RPMI7951 (cell line): ENCODE measurements around the gene PRSS57. TPM values are rescaled to one million over a fixed set of nuclear protein-coding genes. Genes with fewer than 3 reads are reported as not detected.
"Not testable (repeated sequence)": the region's sequence is repeated elsewhere in the genome, so short reads cannot be mapped to it uniquely, and the experiment has no call there.

Source experiments
- DNase-seq: peaks from one replicate; pipeline ENCODE4 v3.0.0-alpha.2; 2012; ENCODE audit warnings: low read depth
- total RNA-seq: library from RNA; depleted of rRNA; stranded (reverse); fragments of >200 nt; shearing (Covaris generic); gene quantifications from 2 replicates; pipeline ENCODE4 v1.2.3, GENCODE V29; 2014

The PRSS57 gene
- total RNA-seq, 1 experiment from 2014 or later, result not detected

DNA sequence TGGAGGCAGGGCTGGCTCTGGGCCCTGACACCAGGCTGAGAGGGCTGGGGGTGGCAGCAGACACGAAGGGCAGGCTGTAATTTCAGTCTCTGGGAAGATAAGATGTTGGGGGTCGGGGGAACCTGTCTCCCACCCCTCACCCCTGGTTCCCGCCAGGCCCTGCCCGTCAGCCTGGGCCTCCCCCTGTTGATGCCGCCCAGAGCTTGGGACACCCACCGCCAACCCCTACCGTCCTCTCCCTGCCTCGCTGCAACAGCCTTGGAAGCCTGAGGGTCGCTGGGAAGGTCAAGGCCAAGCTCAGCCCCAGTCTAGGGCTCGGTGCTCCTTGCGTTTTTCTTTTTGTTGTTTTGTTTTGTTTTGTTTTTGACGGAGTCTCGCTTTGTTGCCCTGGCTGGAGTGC is 28.0 kb upstream of the PRSS57 start:
- DNase-seq, result no peak

DNA sequence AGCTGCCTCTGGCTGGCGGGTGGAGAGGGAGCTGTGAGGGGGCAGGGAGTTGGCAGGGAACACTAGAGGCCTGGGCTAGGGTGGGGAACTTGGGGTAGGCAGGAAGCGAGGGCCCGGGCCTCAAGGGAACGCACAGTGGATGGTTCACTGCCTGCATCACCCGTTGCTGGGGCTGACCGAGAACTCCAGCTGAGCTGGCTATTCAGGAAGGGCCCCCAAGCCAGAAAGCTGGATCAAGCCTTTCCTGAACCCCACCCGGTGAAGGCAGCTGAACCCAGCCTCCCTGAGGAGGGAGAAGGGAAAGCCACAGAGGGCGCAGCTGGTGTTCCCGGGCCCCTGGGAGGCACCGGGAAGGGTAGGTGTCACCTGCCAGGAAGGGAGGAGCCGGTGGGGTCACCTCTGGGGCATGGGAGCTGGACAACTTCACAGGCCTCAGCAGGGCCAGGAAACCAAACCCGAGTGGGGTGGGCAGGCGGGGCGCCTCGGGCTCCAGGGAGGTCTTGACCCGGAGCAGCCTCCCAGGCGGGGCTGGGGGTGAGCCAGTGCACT is 27.4 kb upstream of the PRSS57 start:
- no peak for DNase-seq

DNA sequence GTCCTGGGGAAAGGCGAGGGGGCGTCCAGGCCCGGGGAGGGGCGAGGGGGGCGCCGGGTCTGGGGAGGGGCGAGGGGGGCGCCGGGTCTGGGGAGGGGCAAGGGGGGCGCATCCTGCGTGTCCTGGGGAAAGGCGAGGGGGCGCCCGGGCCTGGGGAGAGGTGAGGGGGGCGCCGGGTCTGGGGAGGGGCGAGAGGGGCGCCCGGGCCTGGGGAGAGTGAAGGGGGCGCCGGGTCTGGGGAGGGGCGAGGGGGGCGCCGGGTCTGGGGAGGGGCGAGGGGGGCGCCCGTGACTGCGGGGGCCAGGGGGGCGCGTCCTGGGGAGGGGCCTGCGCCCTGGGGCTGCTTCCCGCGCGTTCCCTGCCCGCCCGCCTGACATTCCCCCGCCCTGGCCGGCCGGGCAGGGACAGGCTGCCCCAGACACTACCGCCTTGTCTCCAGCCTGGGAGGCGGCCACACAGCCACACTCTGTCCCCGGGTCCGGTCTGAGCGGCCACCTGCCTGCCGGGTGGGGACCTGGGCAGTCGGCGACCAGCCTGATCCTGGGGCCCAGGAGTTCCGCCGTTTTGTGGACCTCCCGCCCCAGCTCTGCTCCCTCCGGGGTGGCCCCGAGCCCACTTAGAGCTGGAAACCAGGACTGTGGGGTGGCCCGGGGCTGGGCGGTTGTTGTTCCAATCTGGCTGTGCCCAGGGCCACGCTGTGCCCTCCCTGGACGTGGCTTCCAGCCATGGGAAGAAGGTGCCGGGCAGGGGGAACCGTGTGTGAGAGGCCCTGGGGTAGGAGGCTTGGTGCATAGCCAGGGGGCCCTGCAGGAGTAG is 25.3 kb upstream of the PRSS57 start:
- no peak for DNase-seq

DNA sequence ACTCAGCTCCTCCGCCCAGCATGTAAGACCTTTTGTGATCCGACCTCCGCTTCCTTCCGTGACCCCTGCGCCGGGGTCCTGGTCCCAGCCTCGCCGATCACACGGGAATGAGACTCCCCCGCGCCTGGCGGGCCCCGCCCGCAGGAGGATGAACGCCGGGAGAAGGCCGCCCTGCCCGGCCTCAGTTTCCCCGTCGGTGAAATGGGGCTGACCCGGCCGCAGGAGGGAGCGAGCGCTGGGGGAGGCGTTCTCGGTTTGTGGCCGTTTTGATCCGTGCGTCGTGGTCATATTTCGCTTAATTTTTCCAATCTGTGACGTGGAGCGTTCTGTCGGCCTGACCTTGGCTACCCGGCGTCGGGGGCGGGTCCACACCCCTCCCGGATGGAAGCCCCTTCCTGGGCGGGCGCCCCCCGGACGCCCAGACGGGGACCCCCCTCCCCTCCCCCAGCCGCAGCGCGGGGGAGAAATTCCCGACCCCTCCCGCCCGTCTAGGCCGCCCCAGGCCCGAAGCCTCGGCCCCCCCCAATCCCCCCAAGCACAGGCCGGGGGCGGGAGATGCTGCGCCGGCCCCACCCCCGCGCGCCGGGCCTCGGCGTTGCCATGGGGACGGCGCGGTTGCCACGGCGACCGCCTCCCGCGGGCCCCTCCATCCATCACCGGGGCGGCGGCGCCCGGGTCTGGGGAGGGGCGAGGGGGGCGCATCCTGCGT is 24.5 kb upstream of the PRSS57 start:
- no peak for DNase-seq

DNA sequence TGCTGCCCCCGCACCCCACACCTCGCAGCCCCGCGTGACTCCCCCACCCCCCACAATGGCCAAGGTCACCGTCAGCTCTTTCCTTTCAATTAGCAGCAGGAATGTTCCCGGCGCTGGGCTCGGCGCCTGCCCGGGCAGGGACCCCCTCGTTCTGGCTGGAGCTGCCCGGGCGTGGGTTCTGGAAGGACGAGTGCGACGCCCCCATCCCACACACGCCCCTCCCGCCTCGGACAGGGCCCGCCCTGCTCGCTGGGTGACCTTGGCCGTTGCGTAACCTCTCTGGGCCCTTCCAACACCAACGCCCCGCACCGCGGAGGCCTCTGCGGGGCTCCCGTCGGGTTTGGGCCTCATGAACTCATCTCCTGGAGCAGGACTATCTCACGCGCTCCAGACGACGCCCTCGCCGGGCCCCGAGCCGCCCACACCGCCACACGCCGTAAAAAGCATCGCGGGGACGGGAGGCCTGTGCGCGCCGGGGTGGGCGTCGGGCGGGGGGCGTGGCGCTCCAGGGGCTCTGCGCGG is 23.8 kb upstream of the PRSS57 start:
- DNase-seq, result no peak

GRCh38 chr19:718251-718951 is 23.1 kb upstream of the PRSS57 start:
- DNase-seq, result no peak

DNA sequence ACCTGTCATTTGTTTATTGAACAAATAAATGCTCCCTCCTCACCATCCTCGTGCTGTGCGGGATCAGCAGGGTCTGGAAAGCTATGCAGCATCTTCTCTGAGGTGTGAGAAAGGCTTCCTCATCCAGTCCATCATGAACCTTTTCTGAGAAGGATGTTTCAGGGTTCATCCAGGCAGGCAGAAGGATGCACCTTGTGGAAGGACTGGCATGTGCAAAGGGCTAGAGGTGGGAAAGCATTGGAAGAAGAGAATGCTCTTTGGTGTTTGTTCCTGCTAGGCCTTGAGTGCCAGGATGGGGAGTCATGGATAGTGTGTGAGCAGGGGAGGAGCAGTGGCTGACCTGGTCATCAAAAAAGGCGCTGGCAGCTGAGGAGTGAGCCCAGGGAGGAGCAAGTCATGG is 20.1 kb upstream of the PRSS57 start:
- no peak for DNase-seq

- no peak for DNase-seq
Observed at GRCh38 chr19:711254-711653, 16.0 kb upstream of the PRSS57 start.

DNA sequence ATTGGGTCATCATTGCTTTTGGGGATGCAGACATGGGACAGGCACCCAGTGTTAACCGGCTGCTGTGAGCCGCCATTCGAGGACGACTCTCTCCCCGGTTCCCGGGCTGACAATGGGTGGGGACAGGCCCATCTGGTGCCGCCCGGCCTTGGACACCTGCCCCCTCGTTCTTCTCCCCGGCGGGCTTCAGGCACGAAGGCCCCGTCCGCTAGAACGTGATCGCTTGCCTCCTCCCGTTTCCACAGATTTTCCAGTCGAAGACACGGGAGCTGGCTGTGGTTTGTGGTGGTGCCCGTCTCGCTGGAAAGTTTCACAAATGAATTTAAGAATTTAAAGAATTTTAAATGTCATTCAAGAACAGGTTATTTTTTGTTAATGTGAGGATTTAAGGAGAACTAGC is 15.5 kb upstream of the PRSS57 start:
- no peak for DNase-seq

DNA sequence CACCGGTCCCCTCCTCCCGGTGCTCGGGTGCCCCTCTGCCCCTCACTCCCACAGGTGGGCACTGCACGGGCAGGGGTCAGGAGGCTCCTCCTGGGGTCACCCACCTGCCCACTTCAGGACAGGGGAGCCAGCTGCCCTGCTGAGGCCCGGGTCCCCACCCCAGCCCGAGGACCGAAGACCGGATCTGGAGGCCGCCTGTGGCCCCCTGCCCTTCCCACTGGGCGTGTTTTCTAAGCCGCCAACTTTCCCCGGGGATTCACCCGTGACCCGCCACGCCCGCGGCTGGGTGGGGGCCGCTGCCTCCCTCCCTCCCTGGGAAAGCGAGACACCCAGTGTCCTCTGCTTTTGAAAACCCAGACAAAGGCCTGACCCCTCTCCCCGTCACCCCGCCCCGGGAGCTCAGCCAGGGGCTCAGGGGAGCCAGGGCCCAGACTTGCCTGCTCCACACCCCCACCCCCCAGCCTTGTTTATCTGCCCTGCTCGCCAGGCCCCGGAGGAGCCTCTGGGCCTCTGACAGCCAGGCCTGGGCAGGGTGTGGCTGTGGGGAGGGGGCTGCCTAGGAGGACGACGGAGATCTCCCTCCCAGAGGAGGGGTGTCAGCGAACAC is 14.8 kb upstream of the PRSS57 start:
- no peak for DNase-seq

GRCh38 chr19:709196-709964 is 14.1 kb upstream of the PRSS57 start:
- no peak for DNase-seq

- no peak for DNase-seq
Observed at GRCh38 chr19:708154-709143, 13.2 kb upstream of the PRSS57 start, which contains the start of gene PALM. Gene PALM (plus strand): TSS chr19:708935. CDS start chr19:709147, 212 bp downstream.

- DNase-seq, result no peak
Observed at GRCh38 chr19:704447-704741, 9.1 kb upstream of the PRSS57 start.

DNA sequence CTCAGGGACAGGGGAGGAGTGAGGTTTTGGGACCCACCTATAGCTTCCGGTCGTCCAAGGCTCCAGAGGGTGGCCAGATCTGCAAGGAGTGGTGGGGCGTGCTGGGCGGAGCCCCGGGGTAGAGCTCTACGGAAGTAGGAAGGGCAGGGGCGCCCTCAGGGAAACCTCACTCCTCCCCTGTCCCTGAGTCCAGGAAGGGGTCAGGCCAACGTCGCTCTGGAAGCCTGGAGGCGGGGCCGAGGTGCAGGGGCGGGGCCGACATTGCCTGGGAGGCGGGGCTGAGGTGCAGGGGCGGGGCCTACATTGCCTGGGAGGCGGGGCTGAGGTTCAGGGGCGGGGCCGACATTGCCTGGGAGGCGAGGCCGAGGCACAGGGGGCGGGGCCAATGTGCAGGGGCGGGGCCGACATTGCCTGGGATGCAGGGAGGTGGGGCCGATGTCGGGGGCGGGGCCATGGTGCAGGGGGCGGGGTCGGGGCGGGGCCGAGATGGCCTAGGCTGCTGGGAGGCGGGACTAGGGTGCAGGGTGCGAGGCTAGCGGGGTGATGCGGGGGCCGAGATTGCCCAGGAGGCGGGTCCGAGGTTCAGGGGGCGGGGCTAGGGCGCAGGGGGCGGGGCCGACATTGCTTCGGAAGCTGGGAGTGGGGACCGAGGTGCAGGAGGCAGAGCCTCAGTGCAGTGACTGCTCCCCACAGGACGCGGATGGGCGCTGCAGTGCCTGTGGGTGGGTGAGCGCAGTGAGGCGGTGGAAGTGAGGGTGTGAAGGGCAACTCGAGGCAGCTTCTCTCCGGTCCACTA is 8.6 kb upstream of the PRSS57 start:
- peak; percentile 23 for DNase-seq

- no peak for DNase-seq
Observed at GRCh38 chr19:703329-703650, 8.0 kb upstream of the PRSS57 start.

GRCh38 chr19:702847-703246 is 7.6 kb upstream of the PRSS57 start:
- not testable (repeated sequence) for DNase-seq

DNA sequence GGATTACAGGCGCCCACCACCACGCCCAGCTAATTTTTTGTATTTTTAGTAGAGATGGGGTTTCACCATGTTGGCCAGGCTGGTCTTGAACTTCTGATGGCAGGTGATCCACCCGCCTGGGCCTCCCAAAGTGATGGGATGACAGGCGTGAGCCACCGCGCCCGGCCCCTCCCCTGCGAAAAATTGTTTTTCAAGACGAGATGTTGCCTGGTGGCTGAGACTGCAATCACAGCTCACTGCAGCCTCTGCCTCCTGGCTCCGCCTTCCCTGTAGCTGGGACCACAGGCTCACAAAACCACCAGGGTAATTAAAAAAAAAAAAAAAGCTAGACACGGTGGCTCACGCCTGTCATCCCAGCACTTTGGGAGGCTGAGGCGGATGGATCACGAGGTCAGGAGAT is 4.6 kb upstream of the PRSS57 start:
- not testable (repeated sequence) for DNase-seq

DNA sequence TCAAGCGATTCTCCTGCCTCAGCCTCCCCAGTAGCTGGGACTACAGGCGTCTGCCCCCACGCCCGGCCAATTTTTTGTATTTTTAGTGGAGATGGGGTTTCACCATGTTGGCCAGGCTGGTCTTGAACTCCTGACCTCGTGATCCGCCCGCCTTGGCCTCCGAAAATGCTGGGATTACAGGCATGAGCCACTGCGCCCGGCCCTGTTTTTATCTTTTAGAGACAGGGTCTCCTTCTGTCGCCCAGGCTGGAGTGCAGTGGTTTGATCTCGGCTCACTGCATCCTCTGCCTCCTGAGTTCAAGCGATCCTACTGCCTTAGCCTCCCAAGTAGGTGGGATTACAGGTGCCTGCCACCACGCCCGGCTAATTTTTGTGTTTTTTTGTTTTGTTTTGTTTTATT is 3.3 kb upstream of the PRSS57 start:
- DNase-seq, result not testable (repeated sequence)
